Lower leg skin (tissue), 4 donors: ENCODE measurements around the gene TSR3. TPM values are rescaled to one million over a fixed set of nuclear protein-coding genes. Genes with fewer than 3 reads are reported as not detected.

Experiments
- DNase-seq, 2 donors: peaks; one replicate each; pipeline ENCODE4 v3.0.0-alpha.2; 2019; ENCODE audit warnings: low spot score in 2 of 2
- H3K4me3 ChIP-seq: fragments of 200-600 bp; sonication (generic); 2 replicates; pipeline ENCODE4 v1.5.1; 2017; ENCODE audit warnings: mild to moderate bottlenecking, low read depth; ENCODE audit not compliant: poor library complexity, severe bottlenecking
- POLR2A ChIP-seq, 2 donors: fragments of 450-650 bp; IDR thresholded peaks; one replicate each; pipeline ENCODE4 v1.6.1; 2016 to 2017; ENCODE audit warnings: antibody characterized with exemption in 2 of 2, mild to moderate bottlenecking in 1 of 2, moderate library complexity in 1 of 2
- WGBS, 2 donors: methylation state at CpG; one replicate each; pipeline ENCODE4 v1.1.5; 2018; 5-methylcytosine and 5-hydroxymethylcytosine counted together
- intact Hi-C: fragments of 100-400 bp; cut with DNase I; formaldehyde crosslinking; loops from one replicate; pipeline ENCODE4 v1.15.0; 2023; ENCODE audit warnings: low total_unique reads
- total RNA-seq, 4 donors: library from RNA; depleted of rRNA; stranded (reverse); fragments of >200 nt; gene quantifications; one replicate each; pipeline ENCODE4 v1.1.0, GENCODE V29; 2016
- TF ChIP-seq, protein P1 (sequence below), 3 donors: fragments of 450-650 bp; IDR thresholded peaks; one replicate each; pipeline ENCODE4 v1.5.1; 2016; ENCODE audit warnings: antibody characterized with exemption in 3 of 3, mild to moderate bottlenecking in 3 of 3, moderate library complexity in 2 of 3

The TSR3 gene
- total RNA-seq, 4 donors from 2014 or later = 76.8 to 106 (median 90.5) TPM

DNA sequence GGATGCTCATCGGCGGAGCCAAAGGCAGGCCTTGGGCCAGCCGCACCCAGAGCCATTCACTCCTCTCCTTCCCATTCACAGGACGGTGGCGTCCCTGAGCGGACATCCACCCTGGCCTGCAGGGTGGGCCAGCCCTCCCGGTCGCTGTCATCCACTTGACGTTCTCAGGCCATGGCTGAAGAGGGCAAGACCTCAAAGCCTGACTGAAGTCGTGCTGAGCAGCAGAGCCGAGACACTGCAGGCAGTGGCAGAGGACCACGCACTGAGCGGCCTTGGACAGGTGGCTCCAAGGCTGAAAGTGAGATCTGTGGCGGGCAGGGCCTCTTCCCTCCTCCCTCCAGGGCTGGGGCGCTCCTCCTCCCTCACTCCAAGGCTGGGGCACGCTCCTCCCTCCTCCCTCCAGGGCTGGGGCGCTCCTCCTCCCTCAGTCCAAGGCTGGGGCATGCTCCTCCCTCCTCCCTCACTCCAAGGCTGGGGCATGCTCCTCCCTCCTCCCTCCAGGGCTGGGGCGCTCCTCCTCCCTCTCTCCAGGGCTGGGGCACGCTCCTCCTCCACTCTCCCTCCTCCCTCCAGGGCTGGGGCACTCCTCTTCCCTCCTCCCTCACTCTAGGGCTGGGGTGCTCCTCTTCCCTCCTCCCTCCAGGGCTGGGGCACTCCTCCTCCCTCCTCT lies 24.2 kb upstream of the TSR3 start:
- TF ChIP-seq, protein P1, sequence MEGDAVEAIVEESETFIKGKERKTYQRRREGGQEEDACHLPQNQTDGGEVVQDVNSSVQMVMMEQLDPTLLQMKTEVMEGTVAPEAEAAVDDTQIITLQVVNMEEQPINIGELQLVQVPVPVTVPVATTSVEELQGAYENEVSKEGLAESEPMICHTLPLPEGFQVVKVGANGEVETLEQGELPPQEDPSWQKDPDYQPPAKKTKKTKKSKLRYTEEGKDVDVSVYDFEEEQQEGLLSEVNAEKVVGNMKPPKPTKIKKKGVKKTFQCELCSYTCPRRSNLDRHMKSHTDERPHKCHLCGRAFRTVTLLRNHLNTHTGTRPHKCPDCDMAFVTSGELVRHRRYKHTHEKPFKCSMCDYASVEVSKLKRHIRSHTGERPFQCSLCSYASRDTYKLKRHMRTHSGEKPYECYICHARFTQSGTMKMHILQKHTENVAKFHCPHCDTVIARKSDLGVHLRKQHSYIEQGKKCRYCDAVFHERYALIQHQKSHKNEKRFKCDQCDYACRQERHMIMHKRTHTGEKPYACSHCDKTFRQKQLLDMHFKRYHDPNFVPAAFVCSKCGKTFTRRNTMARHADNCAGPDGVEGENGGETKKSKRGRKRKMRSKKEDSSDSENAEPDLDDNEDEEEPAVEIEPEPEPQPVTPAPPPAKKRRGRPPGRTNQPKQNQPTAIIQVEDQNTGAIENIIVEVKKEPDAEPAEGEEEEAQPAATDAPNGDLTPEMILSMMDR (IDR thresholded peaks at IDR 0.05) = no peak
- no peak for TF ChIP-seq POLR2A (IDR thresholded peaks at IDR 0.05)
- intact Hi-C loops = no loop called here
- DNase-seq = no peak
- H3K4me3 ChIP-seq = no peak overlapping the region
- WGBS, 2 donors = 87 to 89% methylated on average over 19 of the region's 19 CpGs

DNA sequence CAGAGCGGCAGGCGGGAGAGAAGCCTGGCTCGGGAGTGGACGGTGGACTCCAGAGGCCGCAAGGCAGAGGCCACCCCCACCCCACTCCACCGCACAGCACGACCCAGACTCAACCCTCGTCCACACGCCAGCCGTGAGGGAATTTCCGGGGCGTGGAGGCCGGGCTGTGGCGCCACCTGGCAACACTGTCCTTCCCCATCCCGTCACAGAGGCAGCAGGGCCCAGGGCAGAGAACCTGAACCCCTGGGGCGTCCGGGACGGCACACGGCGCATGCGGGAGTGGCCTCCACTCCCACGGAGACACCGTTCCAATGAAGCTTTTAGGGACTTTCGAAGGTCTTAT lies 23.6 kb upstream of the TSR3 start:
- no peak for DNase-seq
- no peak overlapping the region for H3K4me3 ChIP-seq
- intact Hi-C loops = no loop called here
- TF ChIP-seq, protein P1 (IDR thresholded peaks at IDR 0.05) = no peak
- TF ChIP-seq POLR2A (IDR thresholded peaks at IDR 0.05) = no peak
- WGBS, 2 donors = 70 to 78% methylated on average over 8 to 22 of the region's 24 CpGs

DNA sequence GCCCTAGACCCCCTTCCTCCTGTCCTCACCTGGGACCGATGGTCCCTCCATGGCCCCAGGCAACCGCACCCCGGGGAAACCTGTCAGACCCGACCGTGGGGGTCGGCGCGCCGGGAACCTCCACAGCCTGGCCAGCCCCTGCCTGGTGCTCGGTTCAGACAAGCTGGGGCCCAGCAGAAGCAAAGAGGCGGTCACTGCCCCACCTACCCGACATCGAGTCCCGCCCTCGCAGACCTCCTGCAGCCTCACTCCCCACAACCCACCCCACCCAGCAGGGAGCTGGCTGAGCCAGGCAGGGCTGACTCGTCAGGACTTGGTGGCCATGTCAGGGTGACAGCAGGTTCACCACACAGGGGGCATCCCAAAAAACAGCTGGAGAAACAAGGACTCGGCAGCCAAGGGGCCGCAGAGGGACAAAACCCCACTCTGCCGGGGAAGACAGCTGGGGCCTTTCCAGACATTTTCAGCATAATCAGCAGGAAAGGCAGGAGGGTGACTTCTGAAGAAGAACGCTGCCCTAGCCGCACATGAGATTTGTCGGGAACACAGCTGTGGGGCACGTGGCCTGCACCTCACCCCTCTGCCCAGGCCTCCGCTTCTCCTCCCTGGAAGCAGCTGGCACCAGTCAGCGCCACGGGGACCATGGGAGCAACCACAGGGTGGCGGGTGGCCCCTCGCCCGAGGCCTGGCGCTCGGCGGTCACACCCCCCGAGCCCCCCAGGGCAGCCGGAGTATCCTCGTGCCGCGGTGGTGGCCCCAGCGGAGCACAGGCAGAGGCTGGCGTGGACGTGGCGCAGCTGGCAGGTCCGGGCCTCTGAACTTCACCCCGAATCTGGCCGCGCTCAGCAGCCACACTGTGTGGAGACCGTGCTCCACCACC lies 23.0 kb upstream of the TSR3 start:
- no peak for DNase-seq
- 83 to 92% methylated on average over 25 to 33 of the region's 46 CpGs for WGBS, 2 donors
- no peak overlapping the region for H3K4me3 ChIP-seq
- no peak for TF ChIP-seq POLR2A (IDR thresholded peaks at IDR 0.05)
- TF ChIP-seq, protein P1 (IDR thresholded peaks at IDR 0.05) = no peak
- intact Hi-C loops = no loop called here

DNA sequence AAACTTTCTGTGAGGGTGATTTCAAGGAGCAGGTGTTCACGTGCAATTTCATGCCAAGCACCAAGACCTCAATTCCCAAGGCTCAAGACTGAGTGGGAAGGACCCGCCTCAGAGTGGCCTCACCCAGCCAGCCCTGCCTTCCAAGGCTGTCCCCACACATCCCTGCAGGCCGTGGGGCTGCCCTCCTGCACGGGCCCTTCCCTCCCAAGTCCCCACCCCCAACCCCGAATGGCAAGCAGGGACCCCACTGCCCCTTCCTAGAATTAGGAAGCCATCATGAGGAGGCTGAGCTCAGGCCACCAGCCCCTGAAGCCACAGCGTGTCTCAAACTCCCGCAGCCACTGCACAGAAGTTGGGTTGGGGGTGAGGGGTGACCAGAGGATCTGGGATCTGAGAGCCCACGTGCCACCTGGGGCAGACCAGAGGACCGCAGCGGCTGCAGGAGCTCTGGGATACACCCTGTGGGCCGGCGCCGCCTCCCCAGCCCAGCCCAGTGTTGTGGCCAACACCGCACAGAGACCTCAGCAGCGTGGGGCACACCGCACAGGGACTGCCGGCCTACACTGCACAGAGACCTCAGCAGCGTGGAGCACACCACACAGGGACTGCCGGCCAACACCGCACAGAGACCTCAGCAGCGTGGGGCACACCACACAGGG lies 20.7 kb upstream of the TSR3 start:
- H3K4me3 ChIP-seq = no peak overlapping the region
- no peak for DNase-seq
- TF ChIP-seq POLR2A (IDR thresholded peaks at IDR 0.05) = no peak
- TF ChIP-seq, protein P1 (IDR thresholded peaks at IDR 0.05) = no peak
- intact Hi-C loops = no loop called here
- WGBS, 2 donors = 89 to 95% methylated on average over 7 to 8 of the region's 21 CpGs

DNA sequence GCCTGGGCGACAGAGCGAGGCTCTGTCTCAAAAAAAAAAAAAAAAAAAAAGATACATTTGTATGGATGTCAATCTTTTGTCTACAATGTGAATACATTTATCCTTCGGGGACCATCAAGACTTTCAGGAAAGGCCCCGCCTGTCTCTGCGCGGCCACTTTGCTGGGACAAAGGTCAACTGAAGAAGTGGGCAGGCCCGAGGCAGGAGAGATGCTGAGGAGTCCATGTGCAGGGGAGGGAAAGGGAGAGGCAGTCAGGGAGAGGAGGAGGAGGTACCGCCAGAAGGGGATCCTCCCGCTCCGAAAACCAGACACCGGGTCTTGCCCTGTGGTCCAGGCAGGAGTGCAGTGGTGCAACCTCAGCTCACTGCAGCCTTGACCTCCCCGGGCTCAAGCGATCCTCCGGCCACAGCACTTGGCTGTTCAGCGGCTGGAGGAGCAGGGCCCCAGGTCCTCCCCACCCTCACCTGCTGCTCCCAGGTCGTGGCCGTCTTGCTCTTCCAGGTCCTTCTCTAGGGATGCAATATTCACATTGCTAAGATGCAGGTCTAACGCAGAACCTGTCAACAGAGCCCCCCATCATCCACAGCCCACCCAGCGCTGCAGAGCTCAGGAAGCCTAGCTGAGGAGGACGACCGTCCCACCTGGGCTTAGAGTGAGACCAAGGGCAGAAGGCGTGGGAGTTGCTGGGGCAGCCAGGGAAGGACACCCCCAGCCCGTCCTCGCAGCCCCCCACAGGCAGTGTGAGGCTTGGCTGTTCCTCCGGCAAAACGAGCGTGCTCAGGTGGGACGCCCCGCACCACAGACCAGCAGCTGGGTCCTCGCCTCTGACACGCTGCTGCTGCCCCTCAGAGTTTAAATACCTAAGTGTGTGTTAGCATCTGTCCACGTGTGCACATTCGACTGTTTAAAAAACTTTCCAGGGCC lies 19.6 kb upstream of the TSR3 start:
- DNase-seq = no peak
- no peak overlapping the region for H3K4me3 ChIP-seq
- 90 to 92% methylated on average over 33 of the region's 33 CpGs for whole genome bisulfite sequencing, 2 donors
- TF ChIP-seq, protein P1 (IDR thresholded peaks at IDR 0.05) = no peak
- no peak for TF ChIP-seq POLR2A (IDR thresholded peaks at IDR 0.05)
- intact Hi-C loops = no loop called here
